LNCAP (cell line): ENCODE measurements around the gene TRIP11.

Experiments
- TF ChIP-seq, protein P1 (sequence below): fragments of 450-650 bp; IDR thresholded peaks from 2 replicates; pipeline ENCODE4 v1.5.1; 2017; ENCODE audit warnings: mild to moderate bottlenecking

Gene TRIP11

GRCh38 chr14:91920526-91920925 is 119.3 kb downstream of the TRIP11 start:
- TF ChIP-seq, protein P1, sequence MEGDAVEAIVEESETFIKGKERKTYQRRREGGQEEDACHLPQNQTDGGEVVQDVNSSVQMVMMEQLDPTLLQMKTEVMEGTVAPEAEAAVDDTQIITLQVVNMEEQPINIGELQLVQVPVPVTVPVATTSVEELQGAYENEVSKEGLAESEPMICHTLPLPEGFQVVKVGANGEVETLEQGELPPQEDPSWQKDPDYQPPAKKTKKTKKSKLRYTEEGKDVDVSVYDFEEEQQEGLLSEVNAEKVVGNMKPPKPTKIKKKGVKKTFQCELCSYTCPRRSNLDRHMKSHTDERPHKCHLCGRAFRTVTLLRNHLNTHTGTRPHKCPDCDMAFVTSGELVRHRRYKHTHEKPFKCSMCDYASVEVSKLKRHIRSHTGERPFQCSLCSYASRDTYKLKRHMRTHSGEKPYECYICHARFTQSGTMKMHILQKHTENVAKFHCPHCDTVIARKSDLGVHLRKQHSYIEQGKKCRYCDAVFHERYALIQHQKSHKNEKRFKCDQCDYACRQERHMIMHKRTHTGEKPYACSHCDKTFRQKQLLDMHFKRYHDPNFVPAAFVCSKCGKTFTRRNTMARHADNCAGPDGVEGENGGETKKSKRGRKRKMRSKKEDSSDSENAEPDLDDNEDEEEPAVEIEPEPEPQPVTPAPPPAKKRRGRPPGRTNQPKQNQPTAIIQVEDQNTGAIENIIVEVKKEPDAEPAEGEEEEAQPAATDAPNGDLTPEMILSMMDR, result no peak

DNA sequence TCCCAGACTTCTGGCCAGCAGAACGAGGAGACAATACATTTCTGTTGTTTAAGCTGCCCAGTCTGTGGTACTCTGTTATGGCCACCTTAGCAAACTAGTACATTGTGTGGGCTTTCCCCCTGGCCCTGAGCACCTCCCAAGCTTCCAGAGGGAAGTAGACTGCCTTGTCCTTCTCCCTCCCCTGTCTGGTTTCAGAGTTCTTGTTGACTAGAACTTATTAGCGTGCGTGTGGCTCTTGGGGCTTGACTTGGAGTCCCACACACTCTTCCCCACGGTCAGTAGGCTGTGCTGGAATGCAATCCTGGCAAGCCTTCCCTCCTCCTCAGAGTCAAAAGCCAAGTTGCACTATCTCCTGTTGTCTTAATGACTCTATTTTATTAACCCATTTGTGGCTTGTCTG is 120.0 kb downstream of the TRIP11 start:
- TF ChIP-seq, protein P1, result no peak

DNA sequence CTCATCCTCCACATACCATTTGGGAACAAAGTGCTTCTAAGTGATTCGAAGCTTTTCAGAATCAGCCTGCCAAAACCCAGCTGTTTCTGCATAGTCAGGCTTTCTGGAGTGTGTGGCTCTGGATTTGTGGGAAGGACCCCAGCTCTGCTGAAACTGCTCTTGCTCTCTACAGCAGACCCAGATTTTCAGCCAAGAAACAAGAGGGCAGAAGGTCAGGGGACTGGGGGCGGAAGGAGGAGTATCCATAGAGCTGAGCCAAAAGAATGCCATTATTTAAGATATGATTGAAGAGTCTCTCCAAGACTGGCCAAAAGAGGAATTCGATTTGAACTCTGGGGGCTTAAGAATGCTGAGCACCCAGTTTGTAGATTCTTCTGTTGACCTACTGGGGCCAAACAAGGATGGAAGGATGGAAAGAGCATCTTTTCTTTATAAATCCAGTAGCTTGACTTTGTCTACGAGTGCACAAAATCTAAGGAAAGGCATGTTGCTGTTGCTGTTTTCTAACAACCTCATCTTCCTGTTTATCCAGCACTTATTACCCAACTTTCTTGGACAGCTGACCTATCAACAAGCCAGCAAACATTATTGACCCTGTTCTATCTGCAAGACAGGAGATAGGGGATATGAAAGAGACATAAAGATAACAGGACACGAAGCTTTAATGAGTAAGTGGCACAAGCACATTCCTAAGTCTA is 121.5 kb downstream of the TRIP11 start:
- TF ChIP-seq, protein P1, result no peak
